SK-N-SH (cell line): Measurements from ENCODE around the gene CHMP4A. TPM values are rescaled to one million over a fixed set of nuclear protein-coding genes. Genes with fewer than 3 reads are reported as not detected.

Source experiments
- CTCF ChIA-PET: fragments of 300-600, 350-600 bp; formaldehyde crosslinking; extraction: SDS; loops from one replicate; lab custom pipeline; 2021; lab: Yijun Ruan, JAX
- POLR2A ChIA-PET: fragments of 350-600 bp; sonication (Branson Sonifier 250); formaldehyde crosslinking; extraction: SDS; loops from one replicate; lab custom pipeline; 2020; ENCODE audit warnings: antibody characterized with exemption, inconsistent platforms; lab: Yijun Ruan, JAX
- DNase-seq: peaks from one replicate; pipeline ENCODE4 v3.0.0; 2012
- H2AFZ ChIP-seq: fragments of 200-600 bp; sonication (generic); 2 replicates; pipeline ENCODE4 v1.8.1; 2016; ENCODE audit warnings: antibody characterized with exemption, mild to moderate bottlenecking, low read depth
- H3F3A ChIP-seq: fragments of 200-600 bp; sonication (generic); replicated peaks from 2 replicates; pipeline ENCODE3; 2016; ENCODE audit warnings: antibody characterized with exemption, mild to moderate bottlenecking; ENCODE audit not compliant: insufficient read depth
- H3K27ac ChIP-seq, 2 experiments: fragments of 200-500 bp in 1 of 2; fragments of 200-600 bp in 1 of 2; sonication (Bioruptor generic) in 1 of 2; sonication (generic), shearing (Covaris generic) in 1 of 2; 2 replicates each; pipeline versions ENCODE4 v1.5.1 to v1.6.1; 2014 to 2016; ENCODE audit warnings: low read depth in 2 of 2, inconsistent platforms in 1 of 2, low read length in 1 of 2, mild to moderate bottlenecking in 1 of 2, mixed read lengths in 1 of 2
- H3K27me3 ChIP-seq: fragments of 200-600 bp; sonication (generic), shearing (Covaris generic); 2 replicates; pipeline ENCODE4 v1.6.1; 2016; ENCODE audit warnings: mixed run types; ENCODE audit not compliant: insufficient read depth
- H3K36me3 ChIP-seq, 2 experiments: fragments of 200-500 bp in 1 of 2; fragments of 200-600 bp in 1 of 2; sonication (Bioruptor generic) in 1 of 2; sonication (generic) in 1 of 2; replicated peaks in 1 of 2; 2 replicates each; pipeline versions ENCODE3 to v1.5.1; 2014 to 2016; ENCODE audit warnings: low read length in 1 of 2, mild to moderate bottlenecking in 1 of 2; ENCODE audit not compliant: insufficient read depth in 2 of 2, control insufficient read depth in 1 of 2
- H3K4me1 ChIP-seq, 2 experiments: fragments of 200-500 bp in 1 of 2; fragments of 200-600 bp in 1 of 2; sonication (Bioruptor generic) in 1 of 2; sonication (generic), shearing (Covaris generic) in 1 of 2; 2 replicates each; pipeline versions ENCODE4 v1.5.1 to v1.6.1; 2014 to 2016; ENCODE audit warnings: low read depth in 1 of 2, low read length in 1 of 2, mixed run types in 1 of 2; ENCODE audit not compliant: insufficient read depth in 2 of 2, control insufficient read depth in 1 of 2
- H3K4me2 ChIP-seq: fragments of 200-600 bp; sonication (generic), shearing (Covaris generic); 2 replicates; pipeline ENCODE4 v1.6.1; 2017; ENCODE audit warnings: mixed run types
- H3K4me3 ChIP-seq, 2 experiments: fragments of 200-500 bp in 1 of 2; fragments of 200-600 bp in 1 of 2; sonication (Bioruptor generic) in 1 of 2; sonication (generic), shearing (Covaris generic) in 1 of 2; 2 replicates each; pipeline versions ENCODE4 v1.5.1 to v1.8.1; 2014 to 2016; ENCODE audit warnings: low read depth in 2 of 2, inconsistent platforms in 1 of 2, low read length in 1 of 2, mild to moderate bottlenecking in 1 of 2, mixed read lengths in 1 of 2, moderate library complexity in 1 of 2
- H3K79me2 ChIP-seq: fragments of 200-600 bp; sonication (generic); 2 replicates; pipeline ENCODE4 v1.8.1; 2017; ENCODE audit warnings: mild to moderate bottlenecking; ENCODE audit not compliant: insufficient read depth
- H3K9ac ChIP-seq: fragments of 200-600 bp; sonication (generic); 2 replicates; pipeline ENCODE4 v1.6.1; 2017; ENCODE audit warnings: mixed run types
- H3K9me2 ChIP-seq: fragments of 200-600 bp; sonication (generic); 2 replicates; pipeline ENCODE4 v1.6.1; 2017; ENCODE audit warnings: mixed run types
- H3K9me3 ChIP-seq: fragments of 200-600 bp; sonication (generic); 2 replicates; pipeline ENCODE4 v1.6.1; 2017; ENCODE audit warnings: mixed run types, mild to moderate bottlenecking, moderate library complexity
- H4K20me1 ChIP-seq: fragments of 200-600 bp; sonication (generic); 2 replicates; pipeline ENCODE4 v1.6.1; 2017; ENCODE audit warnings: mild to moderate bottlenecking, mixed run types; ENCODE audit not compliant: insufficient read depth
- ELF1 ChIP-seq: IDR thresholded peaks from 2 replicates; pipeline ENCODE4 v1.4.0; 2012
- EP300 ChIP-seq, 2 experiments: IDR thresholded peaks; 2 replicates each; pipeline versions ENCODE4 v1.4.0 to v1.6.1; 2012; ENCODE audit warnings: borderline replicate concordance in 1 of 2, low read depth in 1 of 2, low read length in 1 of 2
- FOXM1 ChIP-seq: IDR thresholded peaks from 2 replicates; pipeline ENCODE4 v1.4.0; 2012; ENCODE audit warnings: low read depth, mild to moderate bottlenecking
- REST ChIP-seq: IDR thresholded peaks from 2 replicates; pipeline ENCODE4 v1.6.1; 2012; ENCODE audit warnings: mild to moderate bottlenecking, low read depth, low read length, moderate library complexity
- RFX5 ChIP-seq: IDR thresholded peaks from 2 replicates; pipeline ENCODE4 v1.6.1; 2012; ENCODE audit warnings: mild to moderate bottlenecking, improper control_type of control experiment, low read length
- TAF1 ChIP-seq: IDR thresholded peaks from 2 replicates; pipeline ENCODE4 v1.6.1; 2012; ENCODE audit warnings: low read depth, mild to moderate bottlenecking, low read length, moderate library complexity, borderline replicate concordance
- YY1 ChIP-seq: IDR thresholded peaks from 2 replicates; pipeline ENCODE4 v1.4.0; 2012; ENCODE audit warnings: low read depth, mild to moderate bottlenecking
- ZBTB33 ChIP-seq: IDR thresholded peaks from 2 replicates; pipeline ENCODE4 v1.4.0; 2012; ENCODE audit warnings: low read depth, borderline replicate concordance
- WGBS: methylation state at CpG from one replicate; pipeline ENCODE4 v1.1.6; 2017; ENCODE audit warnings: low lambda C conversion rate; 5-methylcytosine and 5-hydroxymethylcytosine counted together
- polyA plus RNA-seq, 3 experiments: library from polyadenylated mRNA; depleted of rRNA; stranded (reverse); fragments of >200 nt; gene quantifications; 2 replicates each; pipeline ENCODE4 v1.2.3, GENCODE V29; 2012
- TF ChIP-seq, protein P1 (sequence below): fragments of 150-350 bp; IDR thresholded peaks from 2 replicates; pipeline ENCODE4 v1.6.1; 2017; ENCODE audit warnings: antibody characterized with exemption, low read length, low read depth, borderline replicate concordance
- TF ChIP-seq, protein P2 (sequence below): IDR thresholded peaks from 2 replicates; pipeline ENCODE4; 2012

CHMP4A gene
- polyA plus RNA-seq, 1 of the 3 experiments (the other 2 are of a cell fraction) = 92.4 TPM

- Histone ChIP-seq H2AFZ (no peak overlapping the region), H3K36me3 (peaks cover 9 to 15% of the 10 kb centered on the region in 2 experiments), H3K27me3 (no peaks in the 10 kb centered on the region), H3K27ac (no peak overlapping the region), H4K20me1 (peaks cover 7% of the 10 kb centered on the region; the same call in 1 of the 2 replicates), H3F3A (peaks cover 13% of the 10 kb centered on the region), H3K9me3 (no peaks in the 10 kb centered on the region), H3K4me1 (peaks cover 5 to 6% of the 10 kb centered on the region in 2 experiments; a peak in 1 of 4 replicates), H3K79me2 (peaks cover 70% of the 10 kb centered on the region), H3K9me2 (no peaks in the 10 kb centered on the region), H3K4me2 (no peak overlapping the region), H3K9ac (no peak overlapping the region), H3K4me3 (no peak overlapping the region)
- ChIA-PET CTCF (interaction anchor here (0.7 to 2.2 kb wide), 3 partner anchors 23 to 78 kb away, joined by 3 to 12 read pairs (median 6); partner anchors contain the start of gene TINF2), POLR2A (interaction anchor here (1.3 kb wide), 1 partner anchor 19 kb away, joined by 6 read pairs; no protein-coding TSS in a partner anchor)
- 47% methylated on average over 3 of the region's 3 CpGs for WGBS
- no peak for TF ChIP-seq TAF1
- TF ChIP-seq FOXM1 = no peak
- TF ChIP-seq, protein P1, sequence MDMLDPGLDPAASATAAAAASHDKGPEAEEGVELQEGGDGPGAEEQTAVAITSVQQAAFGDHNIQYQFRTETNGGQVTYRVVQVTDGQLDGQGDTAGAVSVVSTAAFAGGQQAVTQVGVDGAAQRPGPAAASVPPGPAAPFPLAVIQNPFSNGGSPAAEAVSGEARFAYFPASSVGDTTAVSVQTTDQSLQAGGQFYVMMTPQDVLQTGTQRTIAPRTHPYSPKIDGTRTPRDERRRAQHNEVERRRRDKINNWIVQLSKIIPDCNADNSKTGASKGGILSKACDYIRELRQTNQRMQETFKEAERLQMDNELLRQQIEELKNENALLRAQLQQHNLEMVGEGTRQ = no peak
- TF ChIP-seq EP300 (IDR thresholded peaks at IDR 0.05; ENCODE audit: borderline replicate concordance in 1 of 2, low read depth in 1 of 2, low read length in 1 of 2) = no peak
- no peak for TF ChIP-seq ELF1
- TF ChIP-seq YY1 = no peak
- TF ChIP-seq, protein P2, sequence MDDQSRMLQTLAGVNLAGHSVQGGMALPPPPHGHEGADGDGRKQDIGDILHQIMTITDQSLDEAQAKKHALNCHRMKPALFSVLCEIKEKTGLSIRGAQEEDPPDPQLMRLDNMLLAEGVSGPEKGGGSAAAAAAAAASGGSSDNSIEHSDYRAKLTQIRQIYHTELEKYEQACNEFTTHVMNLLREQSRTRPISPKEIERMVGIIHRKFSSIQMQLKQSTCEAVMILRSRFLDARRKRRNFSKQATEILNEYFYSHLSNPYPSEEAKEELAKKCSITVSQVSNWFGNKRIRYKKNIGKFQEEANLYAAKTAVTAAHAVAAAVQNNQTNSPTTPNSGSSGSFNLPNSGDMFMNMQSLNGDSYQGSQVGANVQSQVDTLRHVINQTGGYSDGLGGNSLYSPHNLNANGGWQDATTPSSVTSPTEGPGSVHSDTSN = no peak
- TF ChIP-seq RFX5 = no peak
- no peak for TF ChIP-seq REST
- no peak for TF ChIP-seq ZBTB33
- no peak for DNase-seq
Measured at GRCh38 chr14:24219521-24219920, 6.2 kb upstream of the CHMP4A start.
